IMR-90 (cell line): ENCODE measurements around the gene STMN1.

Experiments used
- BHLHE40 ChIP-seq: fragments of 150-350 bp; IDR thresholded peaks from 2 replicates; pipeline ENCODE4 v1.6.1; 2016; ENCODE audit warnings: mild to moderate bottlenecking, low read depth, low read length
- CEBPB ChIP-seq: IDR thresholded peaks from 2 replicates; pipeline ENCODE4 v1.6.1; 2012; ENCODE audit warnings: low read depth, low read length, improper control_type of control experiment
- CHD1 ChIP-seq: IDR thresholded peaks from 2 replicates; pipeline ENCODE4 v1.6.1; 2012; ENCODE audit warnings: low read depth, low read length, improper control_type of control experiment
- POLR2A ChIP-seq: IDR thresholded peaks from 2 replicates; pipeline ENCODE4 v1.6.1; 2012; ENCODE audit warnings: mild to moderate bottlenecking, low read depth, low read length
- RCOR1 ChIP-seq: IDR thresholded peaks from 2 replicates; pipeline ENCODE4 v1.6.1; 2012; ENCODE audit warnings: mild to moderate bottlenecking, low read length, improper control_type of control experiment; ENCODE audit not compliant: insufficient replicate concordance
- RFX5 ChIP-seq: IDR thresholded peaks from 2 replicates; pipeline ENCODE4 v1.8.0; 2012; ENCODE audit warnings: low read depth, mild to moderate bottlenecking, low read length, moderate library complexity
- TF ChIP-seq, protein P1 (sequence below): conservative IDR thresholded peaks from 2 replicates; pipeline ENCODE4 v1.5.1; 2012; ENCODE audit warnings: mild to moderate bottlenecking, low read depth, low read length, improper control_type of control experiment
- TF ChIP-seq, protein P2 (sequence below): fragments of 150-350 bp; IDR thresholded peaks from 2 replicates; pipeline ENCODE4 v1.6.1; 2017; ENCODE audit warnings: mild to moderate bottlenecking, antibody characterized with exemption, low read length, low read depth
- TF ChIP-seq, protein P3 (sequence below): fragments of 150-350 bp; IDR thresholded peaks from 2 replicates; pipeline ENCODE4 v1.6.1; 2016; ENCODE audit warnings: low read depth, mild to moderate bottlenecking, low read length, moderate library complexity, borderline replicate concordance

DNA sequence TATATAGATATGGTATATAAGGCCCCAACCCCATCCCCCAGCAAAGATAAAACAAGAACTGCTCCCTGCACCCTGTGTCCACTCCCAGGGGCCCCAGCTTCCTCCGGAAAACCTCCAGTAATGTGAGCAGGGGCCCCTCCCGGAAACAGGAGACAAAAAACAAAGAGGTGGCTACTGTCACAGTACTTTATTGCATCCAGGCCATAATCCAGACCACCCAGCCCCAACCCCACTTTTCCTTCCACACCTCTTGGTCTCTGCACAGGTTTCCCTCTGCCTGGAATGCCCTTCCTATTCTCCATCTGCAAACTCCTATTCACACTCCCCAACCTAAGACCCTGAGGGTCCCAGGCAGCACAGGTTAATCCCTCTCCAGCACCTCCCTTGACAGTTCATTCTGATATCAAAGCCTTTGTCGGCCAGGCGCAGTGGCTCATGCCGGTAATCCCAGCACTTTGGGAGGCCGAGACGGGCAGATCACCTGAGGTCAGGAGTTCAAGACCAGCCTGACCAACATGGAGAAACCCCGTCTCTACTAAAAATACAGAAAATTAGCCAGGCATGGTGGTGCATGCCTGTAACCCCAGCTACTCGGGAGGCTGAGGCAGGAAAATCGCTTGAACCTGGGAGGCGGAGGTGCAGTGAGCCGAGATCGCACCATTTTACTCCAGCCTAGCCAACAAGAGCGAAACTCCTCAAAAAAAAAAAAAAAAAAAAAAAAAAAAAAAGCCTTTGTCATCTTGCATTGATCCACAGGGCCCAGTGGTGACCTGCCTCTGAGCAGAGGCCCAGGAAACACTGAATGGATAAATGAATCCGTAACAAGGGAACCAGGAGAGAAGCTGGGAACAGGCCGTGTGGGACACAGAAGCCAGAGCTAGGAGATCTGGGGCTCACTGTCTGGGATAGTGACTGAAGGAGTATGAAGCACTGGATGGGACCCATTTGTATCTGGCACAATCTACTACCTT lies 44.6 kb downstream of the STMN1 start:
- TF ChIP-seq, protein P1, sequence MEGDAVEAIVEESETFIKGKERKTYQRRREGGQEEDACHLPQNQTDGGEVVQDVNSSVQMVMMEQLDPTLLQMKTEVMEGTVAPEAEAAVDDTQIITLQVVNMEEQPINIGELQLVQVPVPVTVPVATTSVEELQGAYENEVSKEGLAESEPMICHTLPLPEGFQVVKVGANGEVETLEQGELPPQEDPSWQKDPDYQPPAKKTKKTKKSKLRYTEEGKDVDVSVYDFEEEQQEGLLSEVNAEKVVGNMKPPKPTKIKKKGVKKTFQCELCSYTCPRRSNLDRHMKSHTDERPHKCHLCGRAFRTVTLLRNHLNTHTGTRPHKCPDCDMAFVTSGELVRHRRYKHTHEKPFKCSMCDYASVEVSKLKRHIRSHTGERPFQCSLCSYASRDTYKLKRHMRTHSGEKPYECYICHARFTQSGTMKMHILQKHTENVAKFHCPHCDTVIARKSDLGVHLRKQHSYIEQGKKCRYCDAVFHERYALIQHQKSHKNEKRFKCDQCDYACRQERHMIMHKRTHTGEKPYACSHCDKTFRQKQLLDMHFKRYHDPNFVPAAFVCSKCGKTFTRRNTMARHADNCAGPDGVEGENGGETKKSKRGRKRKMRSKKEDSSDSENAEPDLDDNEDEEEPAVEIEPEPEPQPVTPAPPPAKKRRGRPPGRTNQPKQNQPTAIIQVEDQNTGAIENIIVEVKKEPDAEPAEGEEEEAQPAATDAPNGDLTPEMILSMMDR = no peak
- no peak for TF ChIP-seq CHD1
- no peak for TF ChIP-seq BHLHE40
- TF ChIP-seq POLR2A = no peak
- TF ChIP-seq RCOR1 = no peak
- TF ChIP-seq CEBPB = no peak
- TF ChIP-seq RFX5 = no peak
- TF ChIP-seq, protein P2, sequence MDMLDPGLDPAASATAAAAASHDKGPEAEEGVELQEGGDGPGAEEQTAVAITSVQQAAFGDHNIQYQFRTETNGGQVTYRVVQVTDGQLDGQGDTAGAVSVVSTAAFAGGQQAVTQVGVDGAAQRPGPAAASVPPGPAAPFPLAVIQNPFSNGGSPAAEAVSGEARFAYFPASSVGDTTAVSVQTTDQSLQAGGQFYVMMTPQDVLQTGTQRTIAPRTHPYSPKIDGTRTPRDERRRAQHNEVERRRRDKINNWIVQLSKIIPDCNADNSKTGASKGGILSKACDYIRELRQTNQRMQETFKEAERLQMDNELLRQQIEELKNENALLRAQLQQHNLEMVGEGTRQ = no peak
- TF ChIP-seq, protein P3, sequence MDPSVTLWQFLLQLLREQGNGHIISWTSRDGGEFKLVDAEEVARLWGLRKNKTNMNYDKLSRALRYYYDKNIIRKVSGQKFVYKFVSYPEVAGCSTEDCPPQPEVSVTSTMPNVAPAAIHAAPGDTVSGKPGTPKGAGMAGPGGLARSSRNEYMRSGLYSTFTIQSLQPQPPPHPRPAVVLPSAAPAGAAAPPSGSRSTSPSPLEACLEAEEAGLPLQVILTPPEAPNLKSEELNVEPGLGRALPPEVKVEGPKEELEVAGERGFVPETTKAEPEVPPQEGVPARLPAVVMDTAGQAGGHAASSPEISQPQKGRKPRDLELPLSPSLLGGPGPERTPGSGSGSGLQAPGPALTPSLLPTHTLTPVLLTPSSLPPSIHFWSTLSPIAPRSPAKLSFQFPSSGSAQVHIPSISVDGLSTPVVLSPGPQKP = no peak
